Measurements from ENCODE around the gene OGFOD3.

DNA sequence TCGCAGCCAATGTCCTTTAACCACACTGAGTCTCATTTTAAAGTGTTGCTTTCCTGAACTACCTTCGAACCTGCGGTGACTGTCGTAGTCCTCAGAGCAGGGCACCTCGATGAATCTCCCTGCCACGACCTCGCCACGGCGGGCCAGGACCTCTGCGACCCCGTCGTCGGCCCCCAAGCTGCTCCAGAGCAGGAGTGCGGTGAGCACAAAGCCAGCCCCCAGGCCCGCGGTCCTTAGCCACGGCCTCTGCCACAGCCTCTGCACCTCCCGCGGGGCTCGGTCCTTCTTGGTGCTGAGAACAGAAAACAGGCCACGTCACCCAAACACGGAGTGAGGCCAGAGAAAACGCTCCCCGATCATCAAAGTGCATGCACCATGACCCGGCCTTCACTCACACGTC is 3.0 kb downstream of the OGFOD3 start:
- TF ChIP-seq, protein P1, sequence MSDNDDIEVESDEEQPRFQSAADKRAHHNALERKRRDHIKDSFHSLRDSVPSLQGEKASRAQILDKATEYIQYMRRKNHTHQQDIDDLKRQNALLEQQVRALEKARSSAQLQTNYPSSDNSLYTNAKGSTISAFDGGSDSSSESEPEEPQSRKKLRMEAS (IDR thresholded peaks at IDR 0.05; ENCODE audit: low read depth, low read length) = no peak
- TF ChIP-seq, protein P2, sequence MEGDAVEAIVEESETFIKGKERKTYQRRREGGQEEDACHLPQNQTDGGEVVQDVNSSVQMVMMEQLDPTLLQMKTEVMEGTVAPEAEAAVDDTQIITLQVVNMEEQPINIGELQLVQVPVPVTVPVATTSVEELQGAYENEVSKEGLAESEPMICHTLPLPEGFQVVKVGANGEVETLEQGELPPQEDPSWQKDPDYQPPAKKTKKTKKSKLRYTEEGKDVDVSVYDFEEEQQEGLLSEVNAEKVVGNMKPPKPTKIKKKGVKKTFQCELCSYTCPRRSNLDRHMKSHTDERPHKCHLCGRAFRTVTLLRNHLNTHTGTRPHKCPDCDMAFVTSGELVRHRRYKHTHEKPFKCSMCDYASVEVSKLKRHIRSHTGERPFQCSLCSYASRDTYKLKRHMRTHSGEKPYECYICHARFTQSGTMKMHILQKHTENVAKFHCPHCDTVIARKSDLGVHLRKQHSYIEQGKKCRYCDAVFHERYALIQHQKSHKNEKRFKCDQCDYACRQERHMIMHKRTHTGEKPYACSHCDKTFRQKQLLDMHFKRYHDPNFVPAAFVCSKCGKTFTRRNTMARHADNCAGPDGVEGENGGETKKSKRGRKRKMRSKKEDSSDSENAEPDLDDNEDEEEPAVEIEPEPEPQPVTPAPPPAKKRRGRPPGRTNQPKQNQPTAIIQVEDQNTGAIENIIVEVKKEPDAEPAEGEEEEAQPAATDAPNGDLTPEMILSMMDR (IDR thresholded peaks at IDR 0.05; ENCODE audit: low read depth, low read length) = no peak
- TF ChIP-seq POLR2A (IDR thresholded peaks at IDR 0.05; ENCODE audit: extremely low read depth, insufficient read length) (no peak), MYC (IDR thresholded peaks at IDR 0.05; ENCODE audit: low read depth, low read length) (no peak)
